H9 (cell line): Measurements from ENCODE around the gene OBSL1. TPM values are rescaled to one million over a fixed set of nuclear protein-coding genes. Genes with fewer than 3 reads are reported as not detected.

Experiments used
- DNase-seq: peaks from one replicate; pipeline ENCODE4 v3.0.0-alpha.2; 2017
- H2AFZ ChIP-seq: one replicate; pipeline ENCODE4 v1.6.1; 2013; ENCODE audit warnings: mild to moderate bottlenecking, low read length, control low read depth, moderate library complexity
- H2AK5ac ChIP-seq: 2 replicates; pipeline ENCODE4 v1.6.1; 2013; ENCODE audit warnings: low read length, control low read depth, mixed read lengths; ENCODE audit not compliant: insufficient read length
- H2BK120ac ChIP-seq: one replicate; pipeline ENCODE4 v1.6.1; 2013; ENCODE audit warnings: low read depth, mild to moderate bottlenecking, low read length, control low read depth, inconsistent platforms; ENCODE audit not compliant: poor library complexity, severe bottlenecking
- H2BK12ac ChIP-seq: 2 replicates; pipeline ENCODE4 v1.6.1; 2013; ENCODE audit warnings: low read length, control low read depth, mixed read lengths, low read depth; ENCODE audit not compliant: insufficient read length
- H2BK15ac ChIP-seq: 2 replicates; pipeline ENCODE4 v1.6.1; 2013; ENCODE audit warnings: low read depth, low read length, control low read depth
- H2BK20ac ChIP-seq: one replicate; pipeline ENCODE4 v1.6.1; 2013; ENCODE audit warnings: low read depth, mild to moderate bottlenecking, low read length, control low read depth, inconsistent platforms; ENCODE audit not compliant: poor library complexity, severe bottlenecking
- H2BK5ac ChIP-seq: 2 replicates; pipeline ENCODE4 v1.6.1; 2013; ENCODE audit warnings: low read length, control low read depth, mixed read lengths; ENCODE audit not compliant: insufficient read length
- H3K14ac ChIP-seq: 2 replicates; pipeline ENCODE4 v1.6.1; 2013; ENCODE audit warnings: low read length, control low read depth; ENCODE audit not compliant: insufficient read depth
- H3K18ac ChIP-seq: 2 replicates; pipeline ENCODE4 v1.6.1; 2013; ENCODE audit warnings: low read depth, mild to moderate bottlenecking, mixed read lengths, low read length, control low read depth; ENCODE audit not compliant: insufficient read length
- H3K23ac ChIP-seq: 2 replicates; pipeline ENCODE4 v1.6.1; 2013; ENCODE audit warnings: low read length, control low read depth, mixed read lengths, low read depth; ENCODE audit not compliant: insufficient read length
- H3K23me2 ChIP-seq: 2 replicates; pipeline ENCODE4 v1.6.1; 2013; ENCODE audit warnings: low read depth, mild to moderate bottlenecking, mixed read lengths, low read length, control low read depth; ENCODE audit not compliant: insufficient read length, poor library complexity, severe bottlenecking
- H3K27ac ChIP-seq: 2 replicates; pipeline ENCODE4 v1.5.1; 2013; ENCODE audit warnings: low read length, control low read depth, mixed read lengths, low read depth; ENCODE audit not compliant: insufficient read length
- H3K27me3 ChIP-seq: 2 replicates; pipeline ENCODE4 v1.6.1; 2013; ENCODE audit warnings: low read length, control low read depth, inconsistent platforms; ENCODE audit not compliant: insufficient read depth
- H3K4ac ChIP-seq: 2 replicates; pipeline ENCODE4 v1.6.1; 2013; ENCODE audit warnings: low read depth, mild to moderate bottlenecking, control low read depth, inconsistent platforms, low read length, moderate library complexity
- H3K4me1 ChIP-seq: 2 replicates; pipeline ENCODE4 v1.6.1; 2013; ENCODE audit warnings: low read length, control low read depth, inconsistent platforms; ENCODE audit not compliant: insufficient read depth
- H3K4me2 ChIP-seq: 2 replicates; pipeline ENCODE4 v1.6.1; 2013; ENCODE audit warnings: low read length, control low read depth, mixed read lengths; ENCODE audit not compliant: insufficient read length, insufficient read depth
- H3K56ac ChIP-seq: 2 replicates; pipeline ENCODE4 v1.6.1; 2013; ENCODE audit warnings: low read depth, mild to moderate bottlenecking, mixed read lengths, low read length, control low read depth; ENCODE audit not compliant: insufficient read length
- H3K79me1 ChIP-seq: 2 replicates; pipeline ENCODE4 v1.6.1; 2013; ENCODE audit warnings: low read depth, mild to moderate bottlenecking, moderate library complexity, low read length, control low read depth, inconsistent platforms; ENCODE audit not compliant: insufficient read depth, poor library complexity, severe bottlenecking
- H3K79me2 ChIP-seq: 2 replicates; pipeline ENCODE4 v1.6.1; 2013; ENCODE audit warnings: low read length, control low read depth, inconsistent platforms; ENCODE audit not compliant: insufficient read depth
- H3K9ac ChIP-seq: 2 replicates; pipeline ENCODE4 v1.6.1; 2013; ENCODE audit warnings: low read length, control low read depth, mixed read lengths; ENCODE audit not compliant: insufficient read length; ENCODE audit errors: extremely low read depth
- H3K9me3 ChIP-seq: one replicate; pipeline ENCODE4 v1.6.1; 2013; ENCODE audit warnings: low read depth, low read length, inconsistent platforms; ENCODE audit not compliant: control insufficient read depth
- H3T11ph ChIP-seq: one replicate; pipeline ENCODE4 v1.6.1; 2013; ENCODE audit warnings: mild to moderate bottlenecking, low read length, control low read depth, inconsistent platforms
- H4K20me1 ChIP-seq: one replicate; pipeline ENCODE4 v1.6.1; 2013; ENCODE audit not compliant: control insufficient read depth, insufficient read length, insufficient read depth
- H4K5ac ChIP-seq: 2 replicates; pipeline ENCODE4 v1.6.1; 2013; ENCODE audit warnings: low read depth, mild to moderate bottlenecking, mixed read lengths, low read length, control low read depth; ENCODE audit not compliant: insufficient read length
- H4K8ac ChIP-seq: replicated peaks from 2 replicates; pipeline ENCODE4 v1.6.1; 2013; ENCODE audit warnings: low read length, control low read depth, mixed read lengths, low read depth; ENCODE audit not compliant: insufficient read length
- H4K91ac ChIP-seq: 2 replicates; pipeline ENCODE4 v1.6.1; 2013; ENCODE audit warnings: low read depth, mild to moderate bottlenecking, moderate library complexity, mixed read lengths, low read length, control low read depth; ENCODE audit not compliant: insufficient read length
- H3K27ac Mint-ChIP-seq, 3 experiments: 2 replicates in 2 of 3; 3 replicates in 1 of 3; pipeline ENCODE4 v1.8.0; 2020 to 2021; ENCODE audit warnings: mixed read lengths in 3 of 3, mild to moderate bottlenecking in 1 of 3, moderate library complexity in 1 of 3
- H3K27me3 Mint-ChIP-seq: 2 replicates; pipeline ENCODE4 v1.8.0; 2021; ENCODE audit warnings: low read depth, mild to moderate bottlenecking, moderate library complexity, mixed read lengths
- H3K36me3 Mint-ChIP-seq, 3 experiments: 2 replicates in 2 of 3; 3 replicates in 1 of 3; pipeline ENCODE4 v1.8.0; 2020 to 2021; ENCODE audit warnings: low read depth in 3 of 3, mixed read lengths in 3 of 3; ENCODE audit not compliant: insufficient read depth in 1 of 3
- H3K4me1 Mint-ChIP-seq, 2 experiments: 2 replicates each; pipeline ENCODE4 v1.8.0; 2020; ENCODE audit warnings: mixed read lengths in 2 of 2
- H3K4me3 Mint-ChIP-seq, 2 experiments: 2 replicates in 1 of 2; 3 replicates in 1 of 2; pipeline ENCODE4 v1.8.0; 2020 to 2021; ENCODE audit warnings: mild to moderate bottlenecking in 2 of 2, mixed read lengths in 2 of 2, moderate library complexity in 1 of 2
- H3K9me3 Mint-ChIP-seq, 2 experiments: 2 replicates in 1 of 2; 3 replicates in 1 of 2; pipeline ENCODE4 v1.8.0; 2020; ENCODE audit warnings: mild to moderate bottlenecking in 2 of 2, mixed read lengths in 2 of 2, moderate library complexity in 1 of 2
- CTCF ChIP-seq: fragments of 200-600 bp; sonication (generic); conservative IDR thresholded peaks from 3 replicates; pipeline ENCODE4 v1.8.0; 2021; ENCODE audit warnings: antibody characterized with exemption, mild to moderate bottlenecking
- WGBS: extraction: QIAGEN DNeasy Blood & Tissue Kit; methylation state at CpG from one replicate; pipeline ENCODE4 v1.1.7; 2013; ENCODE audit warnings: missing lambda C conversion rate, low lambda C conversion rate, mixed read lengths; ENCODE audit not compliant: insufficient read length; ENCODE audit errors: extremely low coverage; 5-methylcytosine and 5-hydroxymethylcytosine counted together
- total RNA-seq: library from RNA; stranded (reverse); gene quantifications from 2 replicates; pipeline ENCODE4 v1.2.1, GENCODE V29; 2021

OBSL1 gene
- total RNA-seq, 1 experiment from 2014 or later, result 140 TPM

GRCh38 chr2:219551441-219552381 lies 19.6 kb downstream of the OBSL1 start:
- Histone ChIP-seq H3K23me2 (peaks cover 11% of the 10 kb centered on the region), H3K79me1 (no peaks in the 10 kb centered on the region), H2BK5ac (no peak overlapping the region), H3K4me2 (peak overlapping the region; percentile 83), H2BK20ac (no peak overlapping the region), H3K9ac (peak overlapping the region; percentile 15), H3K27ac (no peak overlapping the region), H3K23ac (no peak overlapping the region), H4K91ac (no peak overlapping the region), H4K8ac (no peak overlapping the region), H3K27me3 (peaks cover 4% of the 10 kb centered on the region; the same call in 1 of the 2 replicates), H3K56ac (no peak overlapping the region), H3T11ph (no peak overlapping the region), H3K14ac (peak overlapping the region; percentile 47), H2BK15ac (no peak overlapping the region), H3K18ac (peak overlapping the region; percentile 10), H3K79me2 (no peaks in the 10 kb centered on the region), H3K4me1 (peaks cover 3% of the 10 kb centered on the region; the same call in 1 of the 2 replicates), H4K5ac (no peak overlapping the region), H2AFZ (no peak overlapping the region), H2BK120ac (no peak overlapping the region), H3K9me3 (no peaks in the 10 kb centered on the region), H4K20me1 (no peaks in the 10 kb centered on the region), H2BK12ac (no peak overlapping the region), H2AK5ac (no peak overlapping the region), H3K4ac (no peak overlapping the region)
- H3K9me3 Mint-ChIP-seq, result no peaks in the 10 kb centered on the region
- peak overlapping the region; percentile 81 to 93 for H3K4me3 Mint-ChIP-seq
- no peak for TF ChIP-seq CTCF
- peaks cover 11 to 46% (median 37%) of the 10 kb centered on the region in 3 experiments for H3K36me3 Mint-ChIP-seq
- peaks cover 43% of the 10 kb centered on the region for H3K27me3 Mint-ChIP-seq
- DNase-seq, result peak; percentile 94
- H3K4me1 Mint-ChIP-seq, result peaks cover 10 to 18% of the 10 kb centered on the region in 2 experiments
- peak overlapping the region in 2 of 3 experiments; percentile 87 to 93; a peak in 3 of 7 replicates for H3K27ac Mint-ChIP-seq
- WGBS, result no CpG with 5 or more reads among the region's 54 CpGs
